ENCODE measurements around the gene NR6A1. TPM values are rescaled to one million over a fixed set of nuclear protein-coding genes. Genes with fewer than 3 reads are reported as not detected.

Gene NR6A1
- total and polyA plus RNA-seq, 5 donors from 2014 or later = 0.05 TPM; not detected in 4

DNA sequence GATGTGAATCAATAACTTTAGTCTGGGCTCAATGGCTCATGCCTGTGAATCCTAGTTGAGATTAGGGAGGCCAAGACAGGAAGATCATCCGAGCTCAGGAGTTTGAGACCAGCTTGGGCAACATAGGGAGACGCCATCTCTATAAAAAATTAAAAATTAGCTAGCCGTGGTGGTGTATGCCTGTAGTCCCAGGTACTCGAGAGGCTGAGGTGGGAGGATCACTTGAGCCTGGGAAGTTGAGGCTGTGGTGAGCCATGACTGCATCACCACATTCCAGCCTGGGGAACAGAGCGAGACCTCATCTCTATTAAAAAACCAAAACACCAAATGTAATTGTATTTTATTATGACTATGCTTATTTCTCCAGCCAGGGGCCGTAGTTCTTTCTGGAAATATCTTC, 194.4 kb downstream of the NR6A1 start:
- H3K9me3 Mint-ChIP-seq = peaks cover 0 to 3% (median 0%) of the 10 kb centered on the region in 7 donors

DNA sequence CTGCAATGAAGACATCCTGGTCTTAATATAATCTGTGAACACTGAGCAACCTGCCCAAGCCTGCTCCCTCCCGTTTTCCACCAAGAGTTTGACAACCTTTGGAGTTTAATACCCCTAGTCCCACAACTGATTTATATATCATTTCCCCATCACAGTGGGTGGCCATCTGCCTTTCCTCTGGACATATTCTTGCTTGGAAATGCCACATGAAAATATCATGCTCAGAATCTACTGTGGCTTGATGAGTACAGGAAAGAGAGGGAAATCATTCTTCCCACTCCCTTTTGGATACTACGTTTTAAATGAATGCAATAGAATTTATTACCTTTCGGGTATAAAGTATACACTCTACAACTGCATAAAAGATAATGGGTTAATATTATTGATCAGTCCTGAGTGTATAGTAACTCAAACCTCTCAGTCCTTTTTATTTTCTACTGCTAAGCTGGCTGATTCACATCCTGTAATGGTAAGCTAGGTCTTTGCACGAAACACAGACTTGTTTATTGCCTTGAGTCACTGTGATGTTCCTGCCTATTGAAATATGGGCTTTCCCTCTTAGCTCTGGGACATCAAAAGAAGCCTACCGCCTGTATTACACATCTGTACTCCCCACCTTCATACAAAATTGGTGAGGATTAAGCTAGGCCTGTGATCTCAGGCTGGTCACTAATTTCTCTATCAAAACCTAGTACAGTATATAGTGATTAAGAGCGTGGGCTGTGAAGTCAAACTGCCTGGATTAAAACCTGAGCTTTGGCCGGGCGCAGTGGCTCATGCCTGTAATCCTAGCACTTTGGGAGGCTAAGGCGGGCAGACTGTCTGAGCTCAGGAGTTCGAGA, 196.4 kb downstream of the NR6A1 start:
- ATAC-seq (ENCODE audit: low read depth in 2 of 2) (no peak), DNase-seq (peak in 1 of 3 donors; percentile 19)
- H3K27me3 ChIP-seq (ENCODE audit: control insufficient read depth, insufficient read depth, low read length) = no peaks in the 10 kb centered on the region
- no peaks in the 10 kb centered on the region for H3K4me1 ChIP-seq (ENCODE audit: control insufficient read depth, insufficient read depth, low read length, poor library complexity, severe bottlenecking)
- Mint-ChIP-seq H3K9me3 (peaks cover 0 to 3% (median 0%) of the 10 kb centered on the region in 7 donors), H3K36me3 (no peaks in the 10 kb centered on the region), H3K4me3 (no peak overlapping the region), H3K27ac (no peak overlapping the region), H3K4me1 (no peaks in the 10 kb centered on the region), H3K27me3 (peaks cover 5% of the 10 kb centered on the region)
- H3K4me3 ChIP-seq (ENCODE audit: low read depth, low read length) = no peak overlapping the region
- H3K9me3 ChIP-seq (ENCODE audit: control insufficient read depth in 2 of 2, low read length in 2 of 2) = no peaks in the 10 kb centered on the region
- H3K27ac ChIP-seq (ENCODE audit: insufficient read depth, low read length, poor library complexity, severe bottlenecking) = no peak overlapping the region
- no peaks in the 10 kb centered on the region for H3K36me3 ChIP-seq (ENCODE audit: control insufficient read depth, insufficient read depth, low read length)

More for the DNA sequence above, 194.4 kb downstream of the NR6A1 start:
- no peak for DNase-seq
- H3K4me1 ChIP-seq (ENCODE audit: control insufficient read depth, insufficient read depth, low read length, poor library complexity, severe bottlenecking) = no peaks in the 10 kb centered on the region
- H3K4me3 Mint-ChIP-seq = no peak overlapping the region
- no peaks in the 10 kb centered on the region for H3K4me1 Mint-ChIP-seq
- H3K36me3 ChIP-seq (ENCODE audit: control insufficient read depth, insufficient read depth, low read length) = no peaks in the 10 kb centered on the region
- no peak overlapping the region for H3K27ac ChIP-seq (ENCODE audit: insufficient read depth, low read length, poor library complexity, severe bottlenecking)
- ATAC-seq (ENCODE audit: low read depth in 2 of 2) = no peak
- no peaks in the 10 kb centered on the region for H3K27me3 ChIP-seq (ENCODE audit: control insufficient read depth, insufficient read depth, low read length)
- H3K36me3 Mint-ChIP-seq = no peaks in the 10 kb centered on the region
- H3K27ac Mint-ChIP-seq = no peak overlapping the region
- no peaks in the 10 kb centered on the region for H3K9me3 ChIP-seq (ENCODE audit: control insufficient read depth in 2 of 2, low read length in 2 of 2)
- no peak overlapping the region for H3K4me3 ChIP-seq (ENCODE audit: low read depth, low read length)
- H3K27me3 Mint-ChIP-seq = no peaks in the 10 kb centered on the region

DNA sequence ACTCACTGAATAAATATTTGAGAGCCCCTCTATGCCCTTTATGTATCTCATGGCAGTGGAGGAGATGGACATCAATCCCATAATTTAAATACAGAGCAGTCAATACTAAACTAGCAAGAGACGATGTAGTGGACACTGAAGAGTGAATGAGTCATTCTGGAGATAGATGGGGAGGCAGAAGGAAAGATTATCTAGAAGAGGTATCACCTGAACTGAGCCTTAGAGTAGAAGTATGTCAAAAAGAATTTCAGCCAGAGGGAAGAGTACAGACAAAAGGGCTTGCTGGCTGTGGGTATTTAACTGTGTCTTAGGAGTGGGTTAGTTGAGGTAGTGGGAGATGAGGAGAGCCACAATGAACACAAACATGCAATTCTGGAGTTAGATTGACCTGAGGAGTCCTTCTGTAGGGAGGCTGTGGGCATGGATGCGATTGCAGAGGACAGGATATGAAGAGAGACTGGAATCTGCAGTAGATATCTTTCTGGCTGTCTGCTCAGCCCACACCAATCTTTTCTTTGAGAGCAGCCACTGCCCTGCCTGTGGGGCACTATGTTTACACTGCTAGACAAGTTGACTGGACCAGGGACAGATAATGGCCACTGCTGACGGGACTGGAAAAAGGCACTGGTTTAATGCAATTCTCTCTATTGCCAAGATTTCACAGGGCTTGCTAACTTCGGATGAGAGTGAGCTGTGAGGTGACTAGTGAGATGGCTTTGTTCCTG, 200.0 kb downstream of the NR6A1 start:
- Histone ChIP-seq H3K4me3 (ENCODE audit: low read depth, low read length) (no peak overlapping the region), H3K27me3 (ENCODE audit: control insufficient read depth, insufficient read depth, low read length) (no peaks in the 10 kb centered on the region), H3K4me1 (ENCODE audit: control insufficient read depth, insufficient read depth, low read length, poor library complexity, severe bottlenecking) (no peaks in the 10 kb centered on the region), H3K9me3 (ENCODE audit: control insufficient read depth in 2 of 2, low read length in 2 of 2) (no peaks in the 10 kb centered on the region), H3K36me3 (ENCODE audit: control insufficient read depth, insufficient read depth, low read length) (no peaks in the 10 kb centered on the region), H3K27ac (ENCODE audit: insufficient read depth, low read length, poor library complexity, severe bottlenecking) (no peak overlapping the region)
- no peak overlapping the region for H3K27ac Mint-ChIP-seq
- H3K4me1 Mint-ChIP-seq = no peaks in the 10 kb centered on the region
- no peak for ATAC-seq (ENCODE audit: low read depth in 2 of 2)
- DNase-seq = no peak
- H3K4me3 Mint-ChIP-seq = no peak overlapping the region
- peaks cover 5% of the 10 kb centered on the region for H3K27me3 Mint-ChIP-seq
- H3K9me3 Mint-ChIP-seq = peaks cover 0 to 2% (median 0%) of the 10 kb centered on the region in 7 donors
- H3K36me3 Mint-ChIP-seq = no peaks in the 10 kb centered on the region

DNA sequence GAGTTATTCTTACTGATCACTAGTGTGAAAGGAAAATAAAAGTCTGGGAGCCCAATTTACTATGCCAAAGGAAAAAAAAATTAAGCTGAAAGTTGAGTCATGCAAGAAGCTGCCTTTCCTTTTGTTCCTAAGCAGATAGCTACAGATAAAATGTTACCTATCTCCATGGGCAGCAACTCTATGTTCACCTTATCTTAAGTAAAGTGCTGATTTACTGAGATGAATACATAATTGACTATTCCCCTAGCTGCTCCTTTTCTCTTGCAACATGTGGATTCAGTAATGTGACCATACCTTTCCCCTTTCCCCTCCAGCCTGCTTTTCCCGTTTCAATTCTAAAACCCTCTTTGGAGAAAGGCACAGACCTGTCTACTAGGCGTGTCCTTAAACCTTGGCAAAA, 201.2 kb downstream of the NR6A1 start:
- no peak overlapping the region for H3K4me3 ChIP-seq (ENCODE audit: low read depth, low read length)
- H3K27me3 ChIP-seq (ENCODE audit: control insufficient read depth, insufficient read depth, low read length) = no peaks in the 10 kb centered on the region
- Mint-ChIP-seq H3K4me3 (no peak overlapping the region), H3K27ac (no peak overlapping the region), H3K9me3 (peaks cover 0 to 2% (median 0%) of the 10 kb centered on the region in 7 donors), H3K27me3 (peaks cover 5% of the 10 kb centered on the region), H3K36me3 (no peaks in the 10 kb centered on the region), H3K4me1 (no peaks in the 10 kb centered on the region)
- DNase-seq (no peak), ATAC-seq (ENCODE audit: low read depth in 2 of 2) (no peak)
- H3K36me3 ChIP-seq (ENCODE audit: control insufficient read depth, insufficient read depth, low read length) = no peaks in the 10 kb centered on the region
- no peak overlapping the region for H3K27ac ChIP-seq (ENCODE audit: insufficient read depth, low read length, poor library complexity, severe bottlenecking)
- H3K9me3 ChIP-seq (ENCODE audit: control insufficient read depth in 2 of 2, low read length in 2 of 2) = no peaks in the 10 kb centered on the region
- no peaks in the 10 kb centered on the region for H3K4me1 ChIP-seq (ENCODE audit: control insufficient read depth, insufficient read depth, low read length, poor library complexity, severe bottlenecking)

DNA sequence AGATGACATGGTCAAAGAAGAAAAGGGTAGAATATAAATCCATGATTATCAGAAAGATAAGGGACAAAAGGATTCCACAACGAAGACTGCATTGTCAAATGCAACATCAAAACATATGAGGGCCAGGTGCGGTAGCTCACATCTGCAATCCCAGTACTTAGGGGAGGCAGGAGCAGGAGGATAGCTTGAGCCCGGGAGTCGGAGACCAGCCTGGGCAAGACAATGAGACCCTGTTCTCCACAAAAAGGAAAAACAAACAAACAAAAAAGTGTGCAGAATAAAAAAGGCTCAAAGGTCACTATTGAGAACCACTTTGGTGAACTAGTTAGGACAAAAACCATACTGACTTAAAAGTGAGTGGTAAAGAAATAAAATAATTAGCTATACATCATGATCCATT, 203.7 kb downstream of the NR6A1 start:
- DNase-seq (no peak), ATAC-seq (ENCODE audit: low read depth in 2 of 2) (no peak)
- H3K36me3 ChIP-seq (ENCODE audit: control insufficient read depth, insufficient read depth, low read length) = no peaks in the 10 kb centered on the region
- no peaks in the 10 kb centered on the region for H3K4me1 Mint-ChIP-seq
- no peaks in the 10 kb centered on the region for H3K9me3 ChIP-seq (ENCODE audit: control insufficient read depth in 2 of 2, low read length in 2 of 2)
- H3K27me3 Mint-ChIP-seq = peaks cover 6% of the 10 kb centered on the region
- no peak overlapping the region for H3K27ac Mint-ChIP-seq
- H3K36me3 Mint-ChIP-seq = no peaks in the 10 kb centered on the region
- H3K4me1 ChIP-seq (ENCODE audit: control insufficient read depth, insufficient read depth, low read length, poor library complexity, severe bottlenecking) = no peaks in the 10 kb centered on the region
- no peak overlapping the region for H3K27ac ChIP-seq (ENCODE audit: insufficient read depth, low read length, poor library complexity, severe bottlenecking)
- no peak overlapping the region for H3K4me3 Mint-ChIP-seq
- no peak overlapping the region for H3K4me3 ChIP-seq (ENCODE audit: low read depth, low read length)
- peaks cover 0 to under 1% (median 0%) of the 10 kb centered on the region in 7 donors for H3K9me3 Mint-ChIP-seq
- H3K27me3 ChIP-seq (ENCODE audit: control insufficient read depth, insufficient read depth, low read length) = no peaks in the 10 kb centered on the region

DNA sequence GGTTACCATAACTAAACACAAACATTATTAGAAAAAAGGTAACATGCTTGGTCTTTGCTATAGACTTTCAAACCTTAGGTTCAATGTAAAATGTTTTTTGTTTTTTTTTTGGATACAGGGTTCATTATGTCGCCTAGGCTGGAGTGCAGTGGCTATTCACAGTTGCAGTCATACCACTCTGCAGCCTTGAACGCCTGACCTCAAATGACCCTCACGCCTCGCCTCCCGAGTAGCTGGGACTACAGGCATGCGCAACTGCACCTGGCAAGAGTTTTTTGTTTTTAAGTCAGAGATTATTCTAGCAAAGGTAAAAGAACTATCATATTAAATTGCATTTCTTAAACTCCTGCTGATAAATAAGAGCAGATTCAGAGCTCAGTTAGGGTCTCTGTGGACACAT, 208.8 kb downstream of the NR6A1 start:
- Mint-ChIP-seq H3K4me3 (no peak overlapping the region), H3K4me1 (no peaks in the 10 kb centered on the region), H3K36me3 (no peaks in the 10 kb centered on the region), H3K27ac (no peak overlapping the region), H3K27me3 (peaks cover 13% of the 10 kb centered on the region), H3K9me3 (no peaks in the 10 kb centered on the region)
- Histone ChIP-seq H3K4me1 (ENCODE audit: control insufficient read depth, insufficient read depth, low read length, poor library complexity, severe bottlenecking) (no peaks in the 10 kb centered on the region), H3K4me3 (ENCODE audit: low read depth, low read length) (no peak overlapping the region), H3K27ac (ENCODE audit: insufficient read depth, low read length, poor library complexity, severe bottlenecking) (no peak overlapping the region), H3K27me3 (ENCODE audit: control insufficient read depth, insufficient read depth, low read length) (peaks cover 2% of the 10 kb centered on the region), H3K9me3 (ENCODE audit: control insufficient read depth in 2 of 2, low read length in 2 of 2) (no peaks in the 10 kb centered on the region), H3K36me3 (ENCODE audit: control insufficient read depth, insufficient read depth, low read length) (no peaks in the 10 kb centered on the region)
- DNase-seq (no peak), ATAC-seq (ENCODE audit: low read depth in 2 of 2) (no peak)

DNA sequence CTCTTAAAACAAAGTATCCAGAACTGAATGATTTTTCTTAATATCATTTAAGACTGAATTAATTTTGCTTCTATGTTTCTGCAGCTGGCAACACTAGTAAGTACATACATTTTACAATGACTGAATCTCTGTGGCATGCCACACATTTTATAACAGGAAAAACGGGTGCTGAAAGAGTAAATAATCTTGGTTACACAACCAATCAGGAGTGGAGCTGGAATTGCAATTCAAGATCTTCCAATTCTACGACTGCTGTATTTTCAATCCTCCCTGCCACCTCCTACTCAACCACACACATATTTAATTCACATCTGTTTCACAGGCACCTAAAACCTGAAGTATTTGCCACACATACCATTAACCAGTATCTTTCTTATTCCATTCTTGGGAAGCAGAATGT, 211.2 kb downstream of the NR6A1 start:
- H3K4me3 Mint-ChIP-seq = no peak overlapping the region
- Histone ChIP-seq H3K27me3 (ENCODE audit: control insufficient read depth, insufficient read depth, low read length) (peaks cover 4% of the 10 kb centered on the region), H3K4me1 (ENCODE audit: control insufficient read depth, insufficient read depth, low read length, poor library complexity, severe bottlenecking) (no peaks in the 10 kb centered on the region), H3K9me3 (ENCODE audit: control insufficient read depth in 2 of 2, low read length in 2 of 2) (no peaks in the 10 kb centered on the region), H3K36me3 (ENCODE audit: control insufficient read depth, insufficient read depth, low read length) (no peaks in the 10 kb centered on the region), H3K4me3 (ENCODE audit: low read depth, low read length) (no peak overlapping the region), H3K27ac (ENCODE audit: insufficient read depth, low read length, poor library complexity, severe bottlenecking) (no peak overlapping the region)
- H3K4me1 Mint-ChIP-seq = no peaks in the 10 kb centered on the region
- H3K36me3 Mint-ChIP-seq = no peaks in the 10 kb centered on the region
- ATAC-seq (ENCODE audit: low read depth in 2 of 2) (no peak), DNase-seq (no peak)
- no peak overlapping the region for H3K27ac Mint-ChIP-seq
- H3K27me3 Mint-ChIP-seq = peaks cover 13% of the 10 kb centered on the region
- H3K9me3 Mint-ChIP-seq = no peaks in the 10 kb centered on the region
